ENCODE results near the gene DOK7.

The DOK7 gene

DNA sequence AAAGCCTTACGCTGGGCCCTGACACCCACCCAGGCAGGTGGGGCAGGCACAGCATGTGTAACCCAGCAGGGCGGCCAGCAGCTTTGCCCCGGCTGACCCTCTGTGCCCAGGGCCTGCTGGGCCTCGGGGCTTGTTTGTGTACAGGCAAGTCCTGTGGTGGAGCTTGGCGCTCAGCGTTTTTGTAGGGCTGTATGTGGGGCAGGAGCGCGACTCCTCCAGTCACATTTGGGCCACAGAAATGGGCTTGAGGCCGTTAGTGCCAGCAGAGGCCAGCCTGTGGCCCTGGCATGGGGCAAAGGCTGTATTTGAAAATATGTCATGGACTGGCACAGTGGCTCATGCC is 36.0 kb upstream of the DOK7 start:
- DNase-seq (ENCODE audit: low spot score) (no peak), FAIRE-seq (no peak)

DNA sequence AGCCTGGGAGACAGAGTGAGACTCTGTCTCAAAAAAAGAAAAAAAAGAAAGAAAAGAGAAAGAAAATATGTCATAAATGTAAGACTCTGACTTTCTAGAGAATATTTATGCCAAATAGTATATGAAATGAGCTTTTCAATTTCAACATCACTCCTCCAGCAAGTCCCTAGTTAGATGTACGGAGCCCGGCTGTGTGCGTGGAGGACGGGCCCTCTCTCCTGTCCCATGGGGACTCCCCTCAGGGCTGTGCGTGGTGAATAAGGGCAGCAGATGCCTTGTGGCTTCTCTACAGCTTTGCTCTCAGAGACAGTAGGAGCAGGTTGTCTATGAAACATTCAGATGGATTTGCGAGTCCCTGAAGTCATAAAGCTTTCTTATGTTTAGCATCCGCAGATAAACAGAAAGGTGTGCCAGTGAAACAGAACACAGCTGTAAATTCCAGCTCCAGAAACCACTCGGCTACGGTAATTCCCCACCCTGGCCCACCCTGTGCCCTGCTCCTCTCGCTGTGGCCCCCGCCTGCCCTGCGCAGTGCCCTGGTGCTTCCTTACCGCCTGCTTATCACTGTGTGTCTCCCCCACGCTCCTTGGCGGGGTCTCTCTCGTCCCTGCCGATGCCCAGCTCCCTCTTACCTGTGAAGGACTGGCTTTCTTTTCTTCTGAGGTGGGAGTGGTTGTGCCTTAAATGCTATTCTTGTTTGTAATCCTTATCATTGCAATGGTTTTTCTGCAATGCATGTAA is 35.2 kb upstream of the DOK7 start:
- DNase-seq (ENCODE audit: low spot score): no peak
- no peak for FAIRE-seq

DNA sequence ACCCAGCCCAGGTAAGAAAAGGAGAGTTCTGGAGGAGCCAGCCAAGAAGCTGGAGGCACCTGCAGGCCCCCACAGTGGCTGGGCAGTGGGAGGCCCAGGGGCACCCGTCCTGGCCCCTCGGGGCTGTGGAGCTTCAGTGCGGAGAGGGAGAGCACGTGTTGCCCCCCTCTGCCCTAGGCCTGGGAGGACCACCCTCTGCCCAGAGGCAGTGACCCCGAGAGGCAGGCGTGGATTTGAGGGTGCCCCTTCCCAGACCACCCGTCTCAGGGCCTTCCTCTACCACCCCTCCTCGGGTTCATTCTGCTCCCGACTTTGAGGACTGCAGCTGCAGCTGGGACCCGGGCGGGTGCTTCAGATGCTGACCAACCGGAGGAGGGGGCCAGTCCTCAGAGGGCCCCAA is 33.5 kb upstream of the DOK7 start:
- DNase-seq (ENCODE audit: low spot score) (no peak), FAIRE-seq (no peak)

DNA sequence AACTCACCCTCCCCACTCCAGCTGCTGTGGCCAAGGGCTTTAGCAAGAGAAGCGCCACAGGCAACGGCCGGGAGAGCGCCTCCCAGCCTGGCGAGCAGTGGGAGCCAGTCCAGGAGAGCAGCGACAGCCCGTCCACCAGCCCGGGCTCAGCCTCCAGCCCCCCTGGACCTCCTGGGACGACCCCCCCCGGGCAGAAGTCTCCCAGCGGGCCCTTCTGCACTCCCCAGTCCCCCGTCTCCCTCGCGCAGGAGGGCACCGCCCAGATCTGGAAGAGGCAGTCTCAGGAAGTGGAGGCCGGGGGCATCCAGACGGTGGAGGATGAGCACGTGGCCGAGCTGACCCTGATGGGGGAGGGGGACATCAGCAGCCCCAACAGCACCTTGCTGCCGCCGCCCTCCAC is 32.6 kb upstream of the DOK7 start:
- no peak for FAIRE-seq

DNA sequence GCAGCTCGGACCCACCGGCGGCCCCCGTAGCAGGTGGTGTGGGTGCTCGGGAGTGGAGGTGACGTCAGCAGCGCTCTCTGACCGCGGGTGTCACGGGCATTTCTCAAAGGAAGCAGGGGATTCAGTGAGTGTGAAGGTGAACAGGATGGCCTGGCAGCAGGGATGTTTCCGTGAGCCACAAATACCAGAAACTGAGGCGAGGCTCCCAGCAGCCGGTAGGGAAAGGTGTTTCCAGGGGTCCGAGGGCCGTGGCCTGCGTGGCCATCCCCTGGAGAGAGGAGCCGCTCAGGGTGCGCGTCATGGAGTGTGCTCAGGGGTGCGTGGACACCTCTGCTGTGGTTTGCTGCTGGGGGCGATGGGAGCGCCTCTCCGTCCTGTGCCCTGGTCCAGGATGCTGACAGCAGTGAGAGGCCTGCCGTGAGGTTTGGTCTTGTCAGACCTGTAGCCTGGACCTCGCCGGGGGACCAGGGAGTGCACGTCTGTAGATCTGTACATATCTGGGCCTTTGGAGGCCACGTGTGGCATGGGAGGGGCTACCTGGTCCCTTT is 31.6 kb upstream of the DOK7 start:
- DNase-seq (ENCODE audit: low spot score) (no peak), FAIRE-seq (no peak)

More for the DNA sequence above, 32.6 kb upstream of the DOK7 start:
- no peak for DNase-seq (ENCODE audit: low spot score)

DNA sequence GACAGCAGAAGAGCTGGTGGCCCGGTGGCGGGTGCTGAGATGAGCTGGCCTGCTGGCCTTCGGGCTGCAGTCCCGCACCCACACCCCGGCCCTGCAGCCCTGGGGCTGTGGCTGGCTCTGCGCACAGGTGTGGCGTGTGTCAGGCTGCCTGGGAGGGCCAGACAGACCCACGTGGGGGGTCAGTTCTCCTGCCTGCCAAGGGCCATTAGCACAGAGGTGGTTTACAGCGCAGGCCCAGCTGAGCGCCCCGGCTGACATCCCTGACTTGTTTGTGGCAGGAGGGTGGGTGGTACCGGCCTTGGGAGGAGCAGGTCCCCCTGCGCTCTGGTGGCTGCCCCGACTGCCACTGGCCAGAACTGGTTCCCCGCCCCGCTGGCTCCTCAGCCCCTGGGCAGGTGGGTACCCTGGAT is 30.7 kb upstream of the DOK7 start:
- FAIRE-seq: no peak
- no peak for DNase-seq (ENCODE audit: low spot score)

DNA sequence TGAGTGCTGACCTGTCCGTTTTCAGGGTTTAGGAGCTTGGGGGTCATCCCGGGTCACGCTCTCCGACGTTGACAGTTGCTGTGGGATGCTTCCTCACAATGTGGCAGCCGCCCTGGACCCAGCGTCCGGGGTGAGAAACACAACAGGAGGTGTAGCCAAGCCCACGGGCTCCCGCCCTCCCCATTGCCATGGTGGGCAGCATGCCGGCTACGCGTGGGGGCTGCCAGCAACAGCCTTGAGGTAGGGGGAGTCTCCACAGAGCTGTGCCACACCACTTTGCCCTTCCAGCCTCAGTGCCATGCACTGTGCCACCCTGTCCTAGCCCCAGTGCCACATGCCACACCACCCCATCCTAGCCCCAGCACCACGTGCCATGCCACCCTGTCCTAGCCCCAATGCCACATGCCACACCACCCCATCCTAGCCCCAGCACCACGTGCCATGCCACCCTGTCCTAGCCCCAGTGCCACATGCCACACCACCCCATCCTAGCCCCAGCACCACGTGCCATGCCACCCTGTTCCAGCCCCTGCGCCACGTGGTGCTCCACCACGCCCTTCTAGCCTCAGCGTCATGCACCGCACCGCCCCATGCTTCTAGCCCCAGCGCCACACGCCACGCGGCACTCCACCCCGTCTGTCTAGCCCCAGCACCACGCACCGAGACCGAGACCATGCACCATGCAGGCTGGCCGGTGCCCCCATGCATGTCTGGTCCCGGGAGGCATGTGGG is 29.8 kb upstream of the DOK7 start:
- DNase-seq (ENCODE audit: low spot score) (no peak), FAIRE-seq (no peak)

DNA sequence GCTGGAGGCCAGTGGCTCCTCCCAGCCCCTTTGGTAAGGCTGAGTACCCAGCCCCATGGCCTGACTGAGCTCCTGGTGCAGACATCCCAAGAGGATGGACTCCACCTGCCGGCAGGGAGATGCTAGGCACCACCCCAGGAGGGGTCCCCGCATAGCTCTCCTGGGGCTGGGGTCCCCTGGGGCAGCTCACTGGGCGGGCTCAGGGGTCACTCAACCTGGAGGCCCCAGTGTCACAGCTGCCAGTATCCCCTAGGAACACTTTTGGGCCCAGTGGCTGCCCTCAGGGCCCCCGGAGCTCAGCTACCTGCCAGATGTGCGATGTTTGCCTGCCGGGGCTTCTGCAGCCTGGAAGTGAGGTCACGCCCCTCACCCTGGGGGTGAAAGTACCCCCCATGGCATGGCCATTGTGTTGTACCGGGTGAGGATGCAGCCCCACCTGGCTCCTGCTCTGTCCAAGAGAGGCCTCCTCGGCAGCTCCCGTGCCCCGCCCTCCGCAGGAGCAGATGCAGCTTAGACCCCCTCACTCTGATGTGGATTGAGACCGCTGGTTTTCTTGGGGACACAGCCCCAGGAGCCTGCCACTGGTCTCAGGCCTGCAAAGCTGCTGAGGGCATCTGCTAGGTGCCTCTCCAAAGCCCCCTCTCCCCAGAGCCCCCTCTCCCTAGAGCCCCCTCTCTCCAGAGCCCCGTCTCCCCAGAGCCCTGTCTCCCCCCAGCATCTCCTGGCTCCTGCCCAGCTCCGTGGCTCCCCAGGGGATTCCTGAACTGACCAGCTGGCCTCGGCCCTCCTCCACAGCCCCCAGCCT is 28.0 kb upstream of the DOK7 start:
- FAIRE-seq (no peak), DNase-seq (ENCODE audit: low spot score) (no peak)

DNA sequence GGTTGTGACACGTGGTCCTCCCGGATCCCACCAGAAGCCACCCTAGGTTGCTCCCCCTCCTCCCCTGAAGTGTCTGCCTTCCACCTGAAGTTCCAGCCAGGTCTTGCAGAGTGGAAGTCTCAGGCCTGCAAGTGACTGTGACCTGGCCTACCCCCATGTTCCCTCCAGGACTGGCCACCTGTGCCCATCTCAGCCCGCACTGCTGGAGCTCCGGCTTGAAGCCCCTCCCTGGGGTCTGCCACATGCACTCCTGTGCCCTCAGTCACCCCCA is 27.5 kb upstream of the DOK7 start:
- no peak for FAIRE-seq
- DNase-seq (ENCODE audit: low spot score): no peak

DNA sequence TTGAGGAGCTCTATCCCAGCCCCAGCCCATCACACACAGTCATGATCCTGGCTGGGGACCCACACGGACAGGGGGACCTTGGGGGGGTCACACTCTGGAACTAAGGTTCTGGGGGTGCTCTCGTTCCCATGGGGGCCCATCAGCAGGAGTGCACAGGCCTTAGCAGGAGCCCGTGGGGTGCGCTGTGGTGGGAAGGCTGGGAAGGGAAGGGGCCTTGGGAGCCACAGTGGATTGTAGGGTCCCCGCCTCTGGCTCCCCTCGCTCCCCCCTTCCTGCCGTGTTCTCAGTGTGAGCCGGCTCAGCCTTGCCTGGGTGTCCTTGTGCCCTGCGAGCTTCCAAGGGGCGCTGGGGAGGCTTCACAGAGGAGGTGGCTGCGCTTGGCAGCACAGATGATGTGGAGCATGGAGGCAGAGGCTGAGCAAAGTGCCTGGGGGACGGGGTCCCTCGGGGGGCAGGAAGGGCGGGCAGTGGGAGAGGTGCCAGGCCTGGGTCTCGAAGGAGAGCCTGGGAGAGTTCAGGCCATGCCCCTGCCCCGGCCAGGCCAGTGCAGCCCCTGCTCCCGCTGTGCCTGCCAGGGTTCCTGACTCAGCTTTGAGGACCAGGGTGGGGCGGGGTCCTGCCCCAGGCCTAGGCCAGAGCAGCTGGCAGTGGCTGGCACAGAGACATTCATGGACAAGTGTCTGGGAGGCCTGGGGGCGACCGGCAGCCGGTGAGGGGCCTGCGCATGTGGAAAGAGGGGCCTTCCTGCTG is 26.9 kb upstream of the DOK7 start:
- peak; percentile 21 for DNase-seq (ENCODE audit: low spot score)
- FAIRE-seq: no peak

DNA sequence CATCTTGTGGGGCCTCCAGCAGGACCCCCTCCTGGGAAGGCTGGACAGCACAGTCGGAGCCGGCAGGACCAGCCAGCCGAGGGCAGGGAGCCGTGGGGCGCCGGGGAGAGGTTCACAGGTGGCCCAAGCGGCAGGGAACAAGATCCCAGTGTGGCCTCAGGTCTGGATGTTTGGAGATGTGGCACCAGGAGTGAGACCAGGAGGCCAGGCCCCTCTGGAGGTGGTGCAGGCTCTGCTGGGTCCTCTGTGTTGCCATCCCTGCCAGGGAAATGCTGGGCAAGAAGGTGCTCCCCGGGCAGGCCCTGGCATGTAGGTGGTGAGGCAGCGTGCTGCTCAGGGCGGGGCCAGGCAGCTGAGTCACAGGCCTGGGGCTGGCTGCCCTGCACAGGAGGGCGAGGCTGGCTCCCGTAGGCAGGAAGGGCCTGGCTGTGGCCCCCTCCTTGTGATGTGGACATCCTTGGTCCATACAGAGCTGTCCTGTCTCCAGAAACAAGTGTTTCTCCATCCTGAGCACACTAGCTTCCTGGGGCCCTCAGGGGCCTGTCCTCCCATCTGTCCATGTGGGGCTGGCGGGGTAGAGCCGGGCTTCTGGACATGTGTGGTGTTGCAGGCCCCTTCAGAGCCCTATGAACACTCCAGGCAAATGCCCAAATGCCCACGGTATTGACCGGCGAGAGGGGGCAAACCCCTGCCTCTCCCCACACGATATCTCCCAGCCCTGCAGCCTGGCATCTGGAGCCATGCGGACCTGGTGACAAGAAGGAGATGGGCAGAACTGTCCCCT is 26.1 kb upstream of the DOK7 start:
- FAIRE-seq: peak; percentile 73
- DNase-seq (ENCODE audit: low spot score): peak; percentile 91

DNA sequence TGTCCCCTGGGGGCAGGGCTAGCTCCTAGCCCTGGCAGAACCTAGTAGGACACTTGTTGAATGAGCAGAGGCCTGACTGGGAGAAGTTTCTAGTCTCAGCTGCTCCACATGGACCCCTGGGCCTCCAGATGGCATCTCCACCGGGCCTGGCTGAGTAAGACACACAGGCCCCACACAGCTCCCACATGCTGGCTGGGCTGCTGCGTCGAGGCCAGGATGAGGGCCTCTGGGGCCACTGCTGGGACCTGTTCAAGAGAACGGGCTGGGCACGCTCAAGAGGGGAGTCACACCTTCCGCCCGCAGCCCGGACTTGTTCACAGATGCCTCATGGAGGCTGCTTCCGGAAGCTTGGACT is 25.5 kb upstream of the DOK7 start:
- no peak for FAIRE-seq
- DNase-seq (ENCODE audit: low spot score): no peak

DNA sequence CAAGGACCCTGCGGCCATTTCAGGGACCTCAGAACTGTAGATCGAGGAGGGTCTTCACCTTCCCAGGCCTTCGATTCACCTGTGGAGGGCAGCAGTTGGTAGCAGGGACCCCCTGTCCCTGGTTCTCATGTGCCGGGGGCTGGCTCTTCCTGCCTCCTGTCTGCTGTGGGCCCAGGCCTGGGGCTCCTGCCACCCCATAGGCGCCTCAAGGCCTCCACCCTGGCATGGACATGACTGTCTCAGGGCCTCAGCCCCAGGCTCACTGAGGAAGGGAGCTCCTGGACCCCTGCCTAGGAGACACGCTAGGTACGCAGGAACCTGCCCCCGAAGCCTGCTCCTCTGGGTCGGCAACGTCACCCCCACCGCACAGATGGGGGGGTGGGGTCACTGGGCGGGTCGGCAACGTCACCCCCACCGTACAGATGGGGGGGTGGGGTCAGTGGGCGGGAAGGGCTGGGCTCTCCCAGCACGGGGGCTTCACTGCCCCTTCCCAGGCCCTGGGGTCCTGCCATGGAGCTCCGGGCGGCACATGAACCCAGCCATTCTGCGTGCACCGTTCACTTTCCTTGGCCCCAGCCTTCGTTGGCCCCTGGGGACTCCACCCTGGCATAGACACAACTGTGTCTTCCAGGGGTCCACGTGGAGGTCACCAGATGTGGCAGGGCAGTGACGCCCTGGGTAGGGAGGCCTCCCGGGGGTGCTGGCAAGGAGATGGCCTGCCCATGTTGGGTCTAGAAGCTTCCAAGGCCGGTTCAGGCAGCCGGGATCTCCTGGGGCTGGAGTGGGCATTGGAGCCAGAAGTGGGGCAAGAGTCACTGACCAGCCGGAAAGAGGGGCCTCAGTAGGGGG is 24.9 kb upstream of the DOK7 start:
- no peak for FAIRE-seq
- no peak for DNase-seq (ENCODE audit: low spot score)

DNA sequence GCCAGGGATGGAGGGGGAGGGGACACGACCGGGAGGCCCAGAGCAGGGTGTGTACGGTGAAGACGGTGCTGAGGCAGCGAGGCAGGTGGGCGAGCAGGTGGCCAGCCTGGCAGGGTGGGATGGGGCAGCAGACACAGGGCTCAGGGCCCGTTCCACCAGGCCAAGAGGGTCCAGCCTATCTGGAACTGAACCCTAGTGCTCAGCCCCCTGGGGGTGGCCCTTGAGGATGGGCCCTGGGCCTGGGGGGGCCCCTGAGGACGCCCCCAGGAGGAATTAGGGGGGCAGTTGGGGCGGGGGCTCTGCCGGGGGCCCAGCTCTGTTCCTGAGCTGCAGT is 24.3 kb upstream of the DOK7 start:
- FAIRE-seq (no peak), DNase-seq (ENCODE audit: low spot score) (no peak)

DNA sequence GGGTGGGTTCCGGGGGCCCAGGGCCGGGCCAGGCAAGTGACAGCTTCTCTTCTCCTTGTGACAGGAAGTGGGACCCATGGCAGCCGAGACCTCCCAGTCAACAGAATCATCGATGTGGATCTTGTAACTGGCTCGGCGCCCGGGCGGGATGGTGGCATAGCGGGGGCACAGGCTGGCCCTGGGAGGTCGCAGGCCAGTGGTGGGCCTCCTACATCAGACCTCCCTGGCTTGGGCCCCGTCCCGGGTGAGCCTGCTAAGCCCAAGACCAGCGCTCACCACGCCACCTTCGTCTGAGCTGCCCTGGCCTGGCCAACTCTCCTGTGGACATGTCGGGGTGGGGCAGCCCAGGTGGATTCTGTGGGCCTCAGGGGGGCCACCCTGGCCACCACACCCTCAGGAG is 23.7 kb upstream of the DOK7 start:
- no peak for FAIRE-seq
- DNase-seq (ENCODE audit: low spot score): no peak

DNA sequence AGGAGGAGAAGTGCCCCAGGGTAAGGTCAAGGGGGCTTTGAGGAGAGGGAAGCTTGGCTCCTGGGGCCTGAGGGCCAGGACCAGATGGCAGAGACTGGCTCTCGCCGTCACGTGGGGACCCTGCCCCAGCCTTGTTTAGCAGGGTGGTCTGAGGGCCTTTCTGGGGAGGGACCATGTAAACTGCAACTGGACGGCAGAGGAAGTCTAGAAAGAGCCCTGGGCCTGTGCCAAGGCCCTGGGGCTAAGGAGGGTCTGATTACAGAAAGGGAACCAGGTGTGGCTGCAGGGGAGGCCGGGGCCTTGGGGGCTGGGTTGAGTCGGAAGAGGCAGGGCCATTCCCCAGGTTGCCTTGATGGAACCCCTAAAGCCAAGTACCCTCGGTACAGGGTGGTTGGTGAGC is 23.1 kb upstream of the DOK7 start:
- DNase-seq (ENCODE audit: low spot score): no peak
- no peak for FAIRE-seq

DNA sequence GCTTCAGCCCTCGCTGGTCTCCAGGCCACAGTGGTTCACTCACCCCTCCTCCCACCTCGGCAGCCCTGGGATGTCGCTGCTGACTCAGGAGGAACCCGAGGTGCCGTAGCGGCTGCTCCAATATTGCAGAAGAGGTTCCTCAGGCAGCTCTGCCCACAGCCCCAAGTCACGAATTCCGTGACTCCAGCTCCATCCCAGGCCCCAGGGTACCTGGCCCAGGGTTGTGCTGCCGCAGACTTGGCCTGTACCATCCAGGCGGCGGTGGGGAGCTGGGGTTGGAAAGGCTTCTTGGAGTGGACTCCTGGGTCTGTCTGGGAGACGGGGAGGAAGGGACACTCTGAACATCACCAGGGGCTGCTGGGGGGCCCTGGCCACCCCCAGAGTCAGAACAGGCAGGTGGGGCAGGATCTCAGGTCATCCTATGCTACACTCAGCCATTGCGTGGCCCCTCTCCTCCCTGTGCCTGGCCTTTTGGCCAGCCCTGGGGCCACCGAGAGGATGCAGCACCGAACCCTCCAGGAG is 22.1 kb upstream of the DOK7 start:
- DNase-seq (ENCODE audit: low spot score): no peak
- FAIRE-seq: no peak

DNA sequence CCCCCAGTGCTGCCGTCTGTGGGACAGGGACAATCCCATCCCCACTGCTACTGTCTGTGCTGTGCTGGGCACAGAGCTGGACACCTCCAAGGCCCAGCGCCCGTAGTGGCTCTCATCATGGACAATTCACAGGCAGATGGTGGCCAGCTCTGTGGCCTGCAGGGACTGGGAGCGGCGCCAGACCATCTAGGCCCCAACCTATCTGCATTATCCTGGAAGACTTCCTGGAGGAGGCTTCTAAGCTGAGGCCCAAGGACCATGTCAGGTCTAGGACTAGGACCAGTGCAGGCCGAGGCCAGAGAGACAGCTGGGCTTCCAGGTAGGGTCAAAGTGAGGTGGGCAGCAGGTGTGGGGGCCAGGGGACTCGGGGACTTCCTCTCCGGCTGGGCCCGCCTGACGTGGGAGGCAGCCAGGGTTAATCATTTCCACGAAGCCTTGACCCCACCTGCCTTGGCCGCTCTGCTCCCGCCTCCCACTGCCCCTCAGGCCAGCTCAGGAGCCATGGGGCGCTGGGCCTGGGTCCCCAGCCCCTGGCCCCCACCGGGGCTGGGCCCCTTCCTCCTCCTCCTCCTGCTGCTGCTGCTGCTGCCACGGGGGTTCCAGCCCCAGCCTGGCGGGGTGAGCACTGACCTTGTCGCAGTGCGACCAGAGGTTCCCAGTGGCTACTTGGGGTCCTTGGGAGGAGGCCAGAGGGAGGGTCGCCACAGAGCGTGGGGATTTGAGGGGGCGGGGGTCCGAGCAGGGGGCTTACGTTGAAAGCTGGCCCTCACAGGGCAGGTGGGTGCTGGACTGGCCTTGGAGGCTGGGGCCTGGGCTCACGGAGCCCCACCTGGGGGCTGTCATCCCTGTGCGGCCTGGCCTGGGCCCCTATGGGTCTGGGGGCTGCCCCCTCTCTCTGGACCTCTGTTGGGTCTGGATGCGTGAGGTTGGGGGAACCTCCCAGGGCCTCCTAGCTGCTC is 21.3 kb upstream of the DOK7 start, which contains the start of gene HGFAC:
HGFAC (plus strand) TSS at position 468 of the 959 bp plus-strand sequence; CDS start at position 502, 34 bp downstream.
- FAIRE-seq: no peak

More for the DNA sequence above, 21.3 kb upstream of the DOK7 start, which contains the start of gene HGFAC:
- no peak for DNase-seq (ENCODE audit: low spot score)

Measured in urothelium cell line (cell line).